GM12874 (cell line): ENCODE results near the gene FGB.

Experiments used
- CTCF ChIP-seq: IDR thresholded peaks from 2 replicates; pipeline ENCODE4 v1.5.1; 2011; ENCODE audit warnings: low read depth, mild to moderate bottlenecking, control low read depth, low read length, moderate library complexity; ENCODE audit not compliant: insufficient read depth

FGB gene

GRCh38 chr4:154566639-154567204, 3.9 kb downstream of the FGB start:
- TF ChIP-seq CTCF: no peak

- TF ChIP-seq CTCF: no peak
Measured at GRCh38 chr4:154569028-154569427, 6.2 kb downstream of the FGB start.

GRCh38 chr4:154569584-154569983, 6.8 kb downstream of the FGB start:
- no peak for TF ChIP-seq CTCF

- TF ChIP-seq CTCF: no peak
Measured at GRCh38 chr4:154573190-154573870, 10.5 kb downstream of the FGB start.

- no peak for TF ChIP-seq CTCF
Measured at GRCh38 chr4:154574311-154574710, 11.5 kb downstream of the FGB start.

GRCh38 chr4:154577324-154577723, 14.5 kb downstream of the FGB start:
- TF ChIP-seq CTCF: no peak

- no peak for TF ChIP-seq CTCF
Measured at GRCh38 chr4:154578919-154579318, 16.1 kb downstream of the FGB start.
